Measurements from ENCODE around the gene HTRA1. TPM values are rescaled to one million over a fixed set of nuclear protein-coding genes. Genes with fewer than 3 reads are reported as not detected.

HTRA1 gene
- total and polyA plus RNA-seq, 9 of the 15 experiments (the other 6 are each of a cell fraction or from before 2014, with no cell fraction given): 0.06 to 0.16 (median 0.13) TPM; not detected in 5

GRCh38 chr10:122510736-122511135 lies 49.4 kb downstream of the HTRA1 start:
- Histone ChIP-seq H3K36me3 (ENCODE audit: control insufficient read depth, insufficient read depth, low read length) (no peaks in the 10 kb centered on the region), H3K27me3 (ENCODE audit: control insufficient read depth in 2 of 2, insufficient read depth in 2 of 2, low read length in 2 of 2) (peaks cover 8 to 54% of the 10 kb centered on the region in 2 experiments; a peak in 3 of 5 replicates), H3K9me3 (replicated peaks; ENCODE audit: control insufficient read depth, insufficient read depth, low read depth, low read length) (no peaks in the 10 kb centered on the region), H3K4me1 (replicated peaks in 1 of 2; ENCODE audit: control insufficient read depth in 2 of 2, insufficient read depth in 2 of 2, low read length in 2 of 2) (no peaks in the 10 kb centered on the region), H4K20me1 (replicated peaks; ENCODE audit: control insufficient read depth, insufficient read depth, low read length) (no peaks in the 10 kb centered on the region; the same call in 1 of the 2 replicates), H3K4me2 (ENCODE audit: insufficient read depth, low read length) (no peak overlapping the region), H3K9ac (ENCODE audit: insufficient read depth in 1 of 2, low read depth in 2 of 2, low read length in 2 of 2) (no peak overlapping the region), H3K9me1 (ENCODE audit: control insufficient read depth, insufficient read depth, low read length) (no peaks in the 10 kb centered on the region), H3K4me3 (no peak overlapping the region), H3K27ac (ENCODE audit: extremely low read depth, low read depth, low read length) (no peak overlapping the region), H3K79me2 (ENCODE audit: control insufficient read depth, insufficient read depth, low read length) (no peaks in the 10 kb centered on the region), H2AFZ (ENCODE audit: low read depth, low read length) (no peak overlapping the region)
- FAIRE-seq (no peak), ATAC-seq (no peak), DNase-seq (ENCODE audit: extremely low read depth in 1 of 4, low spot score in 3 of 4) (no peak)
- BruUV-seq (replicated peaks): no TSS peak
- TF ChIP-seq ZBTB7A (IDR thresholded peaks at IDR 0.05; ENCODE audit: borderline replicate concordance, control insufficient read depth, low read depth, low read length) (no peak), ZNF644 (tag; IDR thresholded peaks at IDR 0.05; ENCODE audit: low read depth) (no peak), CTCF (IDR thresholded peaks at IDR 0.05 in 2 of 3, conservative IDR thresholded peaks at IDR 0.05 in 1 of 3; ENCODE audit: insufficient read depth in 2 of 3, low read depth in 1 of 3, low read length in 3 of 3) (peak in 1 of 3 experiments; percentile 6; a peak in 1 of 6 replicates), MYC (IDR thresholded peaks at IDR 0.05; ENCODE audit: low read depth, low read length) (no peak), MYC (CRISPR knock-in tag; IDR thresholded peaks at IDR 0.05; ENCODE audit: borderline replicate concordance, low read depth) (no peak)
- ChIA-PET POLR2A (no interaction called here), CTCF (ENCODE audit: low intra/inter-chr PET ratio) (no interaction called here)
- in situ Hi-C loops (cut with MboI) (no loop called here), intact Hi-C loops (cut with micrococcal nuclease) (no loop called here)
- 0% methylated on average over 3 of the region's 3 CpGs for WGBS (ENCODE audit: insufficient coverage, low coverage, missing lambda C conversion rate)

Measured in K562 (cell line).